Bronchial epithelial cell (primary cell): Measurements from ENCODE around the gene CPD. TPM values are rescaled to one million over a fixed set of nuclear protein-coding genes. Genes with fewer than 3 reads are reported as not detected.
"Not testable (repeated sequence)": the region's sequence is repeated elsewhere in the genome, so short reads cannot be mapped to it uniquely, and the experiment has no call there.

Experiments used
- DNase-seq: peaks from one replicate; pipeline ENCODE4 v3.0.0-alpha.2; 2010; ENCODE audit warnings: low read depth
- FAIRE-seq: peaks from 2 replicates; lab custom pipeline; 2011; peaks lifted over from hg19 to GRCh38; lab: Jason Lieb, UNC
- H3K27me3 ChIP-seq: 2 replicates; pipeline ENCODE4 v1.5.1; 2011; ENCODE audit warnings: low read length; ENCODE audit not compliant: control insufficient read depth, insufficient read depth
- H3K36me3 ChIP-seq: 2 replicates; pipeline ENCODE4 v1.5.1; 2011; ENCODE audit warnings: low read length; ENCODE audit not compliant: control insufficient read depth, insufficient read depth
- H3K4me3 ChIP-seq: 2 replicates; pipeline ENCODE4 v1.5.1; 2011; ENCODE audit warnings: mild to moderate bottlenecking, low read depth, low read length, control low read depth
- total RNA-seq: library from RNA; depleted of rRNA; stranded (reverse); fragments of >200 nt; gene quantifications from 2 replicates; pipeline ENCODE4 v1.2.1, GENCODE V29; 2014
- TF ChIP-seq, protein P1 (sequence below): IDR thresholded peaks from 2 replicates; pipeline ENCODE4 v1.5.1; 2011; ENCODE audit warnings: mild to moderate bottlenecking, moderate library complexity, low read length, control low read depth, inconsistent platforms; ENCODE audit not compliant: insufficient read depth, severe bottlenecking

CPD gene
- total RNA-seq, 1 donor from 2014 or later: 164 TPM

DNA sequence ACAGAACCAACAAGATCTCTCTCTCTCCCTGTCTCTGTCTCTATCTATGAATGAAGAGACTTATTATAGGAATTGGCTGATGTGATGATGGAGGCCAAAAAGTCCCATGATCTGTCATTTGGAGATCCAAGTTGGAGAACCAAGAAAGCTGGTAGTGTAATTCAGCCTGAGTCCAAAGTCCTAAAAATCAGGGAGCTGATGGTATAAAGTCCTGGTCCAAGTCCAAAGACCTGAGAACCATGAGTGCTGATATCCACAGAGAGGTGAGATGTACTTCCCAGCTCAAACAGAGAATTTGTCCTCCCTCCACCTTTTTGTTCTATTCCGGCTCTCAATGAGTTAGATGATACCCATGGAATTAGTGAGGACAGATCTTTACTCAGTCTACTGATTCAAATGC, 29.5 kb upstream of the CPD start:
- no peaks in the 10 kb centered on the region for H3K36me3 ChIP-seq
- H3K4me3 ChIP-seq: no peak overlapping the region
- DNase-seq (no peak), FAIRE-seq (no peak)
- TF ChIP-seq, protein P1, sequence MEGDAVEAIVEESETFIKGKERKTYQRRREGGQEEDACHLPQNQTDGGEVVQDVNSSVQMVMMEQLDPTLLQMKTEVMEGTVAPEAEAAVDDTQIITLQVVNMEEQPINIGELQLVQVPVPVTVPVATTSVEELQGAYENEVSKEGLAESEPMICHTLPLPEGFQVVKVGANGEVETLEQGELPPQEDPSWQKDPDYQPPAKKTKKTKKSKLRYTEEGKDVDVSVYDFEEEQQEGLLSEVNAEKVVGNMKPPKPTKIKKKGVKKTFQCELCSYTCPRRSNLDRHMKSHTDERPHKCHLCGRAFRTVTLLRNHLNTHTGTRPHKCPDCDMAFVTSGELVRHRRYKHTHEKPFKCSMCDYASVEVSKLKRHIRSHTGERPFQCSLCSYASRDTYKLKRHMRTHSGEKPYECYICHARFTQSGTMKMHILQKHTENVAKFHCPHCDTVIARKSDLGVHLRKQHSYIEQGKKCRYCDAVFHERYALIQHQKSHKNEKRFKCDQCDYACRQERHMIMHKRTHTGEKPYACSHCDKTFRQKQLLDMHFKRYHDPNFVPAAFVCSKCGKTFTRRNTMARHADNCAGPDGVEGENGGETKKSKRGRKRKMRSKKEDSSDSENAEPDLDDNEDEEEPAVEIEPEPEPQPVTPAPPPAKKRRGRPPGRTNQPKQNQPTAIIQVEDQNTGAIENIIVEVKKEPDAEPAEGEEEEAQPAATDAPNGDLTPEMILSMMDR: no peak
- H3K27me3 ChIP-seq: no peaks in the 10 kb centered on the region

DNA sequence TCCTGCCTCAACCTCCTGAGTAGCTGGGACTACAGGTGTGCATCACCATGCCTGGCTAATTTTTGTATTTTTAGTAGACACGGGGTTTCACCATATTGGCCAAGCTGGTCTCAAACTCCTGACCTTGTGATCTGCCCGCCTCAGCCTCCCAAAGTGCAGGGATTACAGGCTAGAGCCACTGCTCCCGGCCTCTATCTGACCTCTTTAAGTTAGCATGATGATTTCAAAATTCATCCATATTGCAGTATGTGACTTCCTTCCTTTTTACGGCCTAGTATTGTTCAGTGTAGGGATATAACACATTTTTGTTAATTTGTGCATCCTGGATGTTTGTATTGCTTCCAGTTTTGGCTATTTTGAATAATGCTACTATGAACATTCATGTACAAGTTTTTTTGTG, 27.5 kb upstream of the CPD start:
- not testable (repeated sequence) for H3K36me3 ChIP-seq, DNase-seq, H3K4me3 ChIP-seq, FAIRE-seq, H3K27me3 ChIP-seq

DNA sequence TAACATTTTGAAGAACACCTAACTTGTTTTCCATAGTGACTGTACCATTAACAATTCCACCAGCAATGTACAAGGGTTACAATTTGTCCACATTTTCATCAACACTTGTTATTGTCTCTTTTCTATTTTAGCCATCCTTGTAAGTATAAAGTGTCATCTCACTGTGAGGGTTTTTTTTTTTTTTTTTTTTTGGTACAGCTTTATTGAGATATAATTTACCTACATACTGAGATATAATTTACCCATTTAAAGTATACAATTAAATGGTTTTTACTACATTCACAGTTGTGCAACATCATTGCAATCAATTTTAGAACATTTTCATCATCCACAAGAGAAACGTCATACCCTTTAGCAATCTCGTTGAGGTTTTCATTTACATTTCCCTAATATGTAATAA, 27.0 kb upstream of the CPD start:
- no peaks in the 10 kb centered on the region for H3K36me3 ChIP-seq
- H3K27me3 ChIP-seq: no peaks in the 10 kb centered on the region
- no peak overlapping the region for H3K4me3 ChIP-seq
- FAIRE-seq (no peak), DNase-seq (no peak)
- TF ChIP-seq, protein P1: no peak

DNA sequence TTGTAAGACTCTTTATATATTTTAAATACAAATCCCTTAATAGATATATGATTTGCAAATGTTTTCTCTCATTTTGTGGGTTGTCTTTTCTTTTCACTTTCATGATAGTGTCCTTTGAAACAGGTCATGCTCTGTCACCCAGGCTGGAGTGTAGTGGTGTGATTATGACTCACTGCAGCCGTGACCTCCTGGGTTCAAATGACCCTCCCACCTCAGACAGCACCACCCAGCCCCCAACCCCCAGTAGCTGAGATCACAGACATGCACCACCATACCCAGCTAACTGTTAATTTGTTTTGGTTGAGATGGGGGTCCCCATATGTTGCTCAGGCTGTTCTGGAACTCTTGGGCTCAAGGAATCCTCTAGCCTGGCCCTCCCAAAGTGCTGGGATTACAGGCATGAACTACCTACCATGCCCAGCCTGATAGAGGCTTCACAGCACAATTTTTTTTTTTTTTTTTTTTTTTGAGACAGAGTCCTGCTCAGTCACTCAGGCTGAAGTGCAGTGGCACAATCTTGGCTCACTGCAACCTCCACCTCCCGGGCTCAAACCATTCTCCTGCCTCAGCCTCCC, 26.4 kb upstream of the CPD start:
- no peak for FAIRE-seq
- no peaks in the 10 kb centered on the region for H3K27me3 ChIP-seq
- TF ChIP-seq, protein P1: no peak
- no peak for DNase-seq
- H3K4me3 ChIP-seq: no peak overlapping the region
- H3K36me3 ChIP-seq: no peaks in the 10 kb centered on the region

DNA sequence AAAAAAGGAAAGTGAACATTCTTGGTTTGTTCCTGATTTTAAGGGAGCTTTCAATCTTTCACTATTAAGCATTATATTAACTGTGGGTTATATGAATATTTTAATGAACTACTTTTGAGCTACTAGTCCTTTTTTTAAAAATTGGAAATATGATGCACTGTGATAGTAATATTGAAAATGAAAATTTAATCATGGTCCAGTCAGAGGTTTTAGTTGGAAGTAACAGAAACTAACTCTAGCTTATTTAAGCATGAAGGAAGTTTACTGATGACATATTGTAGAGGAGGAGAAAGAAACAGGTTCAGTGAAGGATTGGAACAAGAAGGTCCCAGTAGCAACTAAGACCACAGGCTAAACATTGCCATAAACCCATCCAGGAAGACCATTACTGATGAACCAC, 24.0 kb upstream of the CPD start:
- no peak for FAIRE-seq
- DNase-seq: no peak
- TF ChIP-seq, protein P1: no peak
- Histone ChIP-seq H3K36me3 (no peaks in the 10 kb centered on the region), H3K27me3 (no peaks in the 10 kb centered on the region), H3K4me3 (no peak overlapping the region)

DNA sequence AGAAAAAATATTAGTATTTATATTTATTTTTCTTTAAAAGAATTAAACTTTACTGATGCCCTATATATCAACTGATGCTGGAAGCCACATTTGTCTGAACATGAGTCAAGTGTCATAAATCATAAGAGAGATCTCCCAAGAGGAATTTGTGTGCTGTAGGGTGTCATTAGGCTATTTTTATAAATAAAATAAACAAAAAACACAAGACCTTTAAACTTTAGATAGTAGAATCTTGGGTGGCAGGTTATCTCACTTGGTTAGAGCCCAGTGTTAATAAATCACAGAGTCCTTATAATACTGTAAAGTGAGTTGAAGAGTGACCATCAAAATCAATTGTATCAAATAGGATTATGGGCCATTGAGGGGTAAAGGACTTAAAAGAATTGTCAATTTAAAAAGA, 21.3 kb upstream of the CPD start:
- no peak for FAIRE-seq
- TF ChIP-seq, protein P1: no peak
- Histone ChIP-seq H3K27me3 (no peaks in the 10 kb centered on the region), H3K36me3 (no peaks in the 10 kb centered on the region), H3K4me3 (no peak overlapping the region)
- DNase-seq: no peak
